Mucosa of rectum (tissue), 2 donors: ENCODE results near the gene NINL.

Experiments
- H3K27ac ChIP-seq, 2 donors: one replicate each; pipeline ENCODE4 v1.7.0; 2013; ENCODE audit warnings: inconsistent platforms in 2 of 2, low read depth in 2 of 2, low read length in 2 of 2
- H3K27me3 ChIP-seq, 2 donors: one replicate each; pipeline ENCODE4 v1.7.0; 2013; ENCODE audit warnings: low read length in 2 of 2; ENCODE audit not compliant: control insufficient read depth in 2 of 2, insufficient read depth in 2 of 2
- H3K36me3 ChIP-seq, 2 donors: one replicate each; pipeline ENCODE4 v1.7.0; 2013; ENCODE audit warnings: low read length in 2 of 2; ENCODE audit not compliant: control insufficient read depth in 2 of 2, insufficient read depth in 2 of 2
- H3K4me1 ChIP-seq, 2 donors: one replicate each; pipeline ENCODE4 v1.7.0; 2013; ENCODE audit warnings: low read length in 2 of 2, mild to moderate bottlenecking in 1 of 2; ENCODE audit not compliant: control insufficient read depth in 2 of 2, insufficient read depth in 2 of 2
- H3K4me3 ChIP-seq, 2 donors: one replicate each; pipeline ENCODE4 v1.7.0; 2013; ENCODE audit warnings: low read length in 2 of 2
- H3K9ac ChIP-seq, 2 donors: one replicate each; pipeline ENCODE4 v1.7.0; 2013; ENCODE audit warnings: low read length in 2 of 2, low read depth in 1 of 2, mild to moderate bottlenecking in 1 of 2
- H3K9me3 ChIP-seq, 2 donors: one replicate each; pipeline ENCODE4 v1.7.0; 2013; ENCODE audit warnings: low read length in 2 of 2; ENCODE audit not compliant: control insufficient read depth in 2 of 2
- donor health status: healthy.
- donor health status: Normal muscosa, but diverticular disease.

The NINL gene

GRCh38 chr20:25496165-25496967 is 89.0 kb downstream of the NINL start:
- no peak overlapping the region for H3K9ac ChIP-seq
- no peak overlapping the region for H3K4me3 ChIP-seq
- H3K27ac ChIP-seq, result no peak overlapping the region
- no peaks in the 10 kb centered on the region for H3K27me3 ChIP-seq
- H3K9me3 ChIP-seq, result no peaks in the 10 kb centered on the region
- H3K4me1 ChIP-seq, result no peaks in the 10 kb centered on the region
- no peaks in the 10 kb centered on the region for H3K36me3 ChIP-seq

- Histone ChIP-seq H3K36me3 (no peaks in the 10 kb centered on the region), H3K27me3 (no peaks in the 10 kb centered on the region), H3K4me1 (no peaks in the 10 kb centered on the region), H3K4me3 (no peak overlapping the region), H3K27ac (no peak overlapping the region), H3K9ac (no peak overlapping the region), H3K9me3 (no peaks in the 10 kb centered on the region)
Observed at GRCh38 chr20:25495189-25495824, 90.0 kb downstream of the NINL start.

- Histone ChIP-seq H3K4me1 (no peaks in the 10 kb centered on the region), H3K27ac (no peak overlapping the region), H3K4me3 (no peak overlapping the region), H3K9me3 (no peaks in the 10 kb centered on the region), H3K27me3 (no peaks in the 10 kb centered on the region), H3K36me3 (no peaks in the 10 kb centered on the region), H3K9ac (no peak overlapping the region)
Observed at GRCh38 chr20:25494506-25495188, 90.7 kb downstream of the NINL start.

- Histone ChIP-seq H3K4me3 (no peak overlapping the region), H3K27ac (no peak overlapping the region), H3K9me3 (no peaks in the 10 kb centered on the region), H3K36me3 (peaks cover 0 to 1% of the 10 kb centered on the region in 2 donors), H3K27me3 (no peaks in the 10 kb centered on the region), H3K9ac (no peak overlapping the region), H3K4me1 (no peaks in the 10 kb centered on the region)
Observed at GRCh38 chr20:25493748-25494505, 91.4 kb downstream of the NINL start.

- Histone ChIP-seq H3K36me3 (peaks cover 0 to 3% of the 10 kb centered on the region in 2 donors), H3K9me3 (no peaks in the 10 kb centered on the region), H3K9ac (no peak overlapping the region), H3K4me1 (no peaks in the 10 kb centered on the region), H3K27me3 (no peaks in the 10 kb centered on the region), H3K27ac (no peak overlapping the region), H3K4me3 (no peak overlapping the region)
Observed at GRCh38 chr20:25493137-25493536, 92.2 kb downstream of the NINL start.

- no peak overlapping the region for H3K9ac ChIP-seq
- H3K36me3 ChIP-seq, result peaks cover 0 to 3% of the 10 kb centered on the region in 2 donors
Observed at GRCh38 chr20:25491446-25492038, 93.8 kb downstream of the NINL start.

GRCh38 chr20:25490656-25491445 is 94.5 kb downstream of the NINL start:
- Histone ChIP-seq H3K4me3 (no peak overlapping the region), H3K27ac (no peak overlapping the region), H3K27me3 (no peaks in the 10 kb centered on the region), H3K4me1 (no peaks in the 10 kb centered on the region), H3K36me3 (peaks cover 0 to 3% of the 10 kb centered on the region in 2 donors), H3K9ac (no peak overlapping the region), H3K9me3 (no peaks in the 10 kb centered on the region)

More at GRCh38 chr20:25491446-25492038, 93.8 kb downstream of the NINL start:
- Histone ChIP-seq H3K9me3 (no peaks in the 10 kb centered on the region), H3K27ac (no peak overlapping the region), H3K27me3 (no peaks in the 10 kb centered on the region), H3K4me1 (no peaks in the 10 kb centered on the region), H3K4me3 (no peak overlapping the region)

- Histone ChIP-seq H3K9me3 (no peaks in the 10 kb centered on the region), H3K4me1 (no peaks in the 10 kb centered on the region), H3K27ac (no peak overlapping the region), H3K4me3 (no peak overlapping the region), H3K36me3 (peaks cover 0 to 3% of the 10 kb centered on the region in 2 donors), H3K27me3 (no peaks in the 10 kb centered on the region), H3K9ac (no peak overlapping the region)
Observed at GRCh38 chr20:25489221-25489871, 96.0 kb downstream of the NINL start.

- no peaks in the 10 kb centered on the region for H3K4me1 ChIP-seq
- H3K36me3 ChIP-seq, result peaks cover 0 to 3% of the 10 kb centered on the region in 2 donors
- no peak overlapping the region for H3K27ac ChIP-seq
- H3K27me3 ChIP-seq, result no peaks in the 10 kb centered on the region
- H3K9me3 ChIP-seq, result no peaks in the 10 kb centered on the region
- no peak overlapping the region for H3K4me3 ChIP-seq
- no peak overlapping the region for H3K9ac ChIP-seq
Observed at GRCh38 chr20:25487975-25488374, 97.4 kb downstream of the NINL start.
